HK-2 (cell line): ENCODE data around the gene IQSEC2.

Experiments
- DNase-seq: peaks from one replicate; pipeline ENCODE4 v3.0.0-alpha.2; 2018; ENCODE audit not compliant: unreplicated experiment

Gene IQSEC2

GRCh38 chrX:53268173-53268572, 13.2 kb downstream of the IQSEC2 start:
- DNase-seq = no peak

DNA sequence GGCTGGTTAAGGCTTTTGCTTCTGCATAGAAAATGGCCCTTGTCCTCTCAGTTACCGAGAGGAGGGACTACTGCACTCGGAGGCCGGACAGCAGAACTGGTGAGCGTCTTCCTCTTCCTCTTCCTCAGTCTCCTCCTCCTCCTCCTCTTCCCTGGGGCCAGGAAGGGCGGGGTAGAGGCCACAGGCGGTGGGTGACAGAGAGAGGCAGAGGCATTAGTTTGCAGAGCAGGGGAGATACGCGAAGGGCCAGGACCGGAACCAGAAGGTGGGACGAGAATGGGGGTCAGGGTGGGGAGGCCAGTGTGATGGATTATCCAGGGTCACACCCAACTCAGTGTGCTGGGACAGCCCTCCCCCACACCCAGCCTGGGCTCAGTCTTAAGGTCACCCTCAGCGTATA, 14.5 kb downstream of the IQSEC2 start:
- DNase-seq = no peak

GRCh38 chrX:53265771-53266574, 15.4 kb downstream of the IQSEC2 start:
- no peak for DNase-seq

GRCh38 chrX:53263597-53264094, 17.7 kb downstream of the IQSEC2 start:
- peak; percentile 84 for DNase-seq

- peak; percentile 64 for DNase-seq
Observed at GRCh38 chrX:53262918-53263394, 18.4 kb downstream of the IQSEC2 start.

- DNase-seq = no peak
Observed at GRCh38 chrX:53262189-53262917, 19.0 kb downstream of the IQSEC2 start.

DNA sequence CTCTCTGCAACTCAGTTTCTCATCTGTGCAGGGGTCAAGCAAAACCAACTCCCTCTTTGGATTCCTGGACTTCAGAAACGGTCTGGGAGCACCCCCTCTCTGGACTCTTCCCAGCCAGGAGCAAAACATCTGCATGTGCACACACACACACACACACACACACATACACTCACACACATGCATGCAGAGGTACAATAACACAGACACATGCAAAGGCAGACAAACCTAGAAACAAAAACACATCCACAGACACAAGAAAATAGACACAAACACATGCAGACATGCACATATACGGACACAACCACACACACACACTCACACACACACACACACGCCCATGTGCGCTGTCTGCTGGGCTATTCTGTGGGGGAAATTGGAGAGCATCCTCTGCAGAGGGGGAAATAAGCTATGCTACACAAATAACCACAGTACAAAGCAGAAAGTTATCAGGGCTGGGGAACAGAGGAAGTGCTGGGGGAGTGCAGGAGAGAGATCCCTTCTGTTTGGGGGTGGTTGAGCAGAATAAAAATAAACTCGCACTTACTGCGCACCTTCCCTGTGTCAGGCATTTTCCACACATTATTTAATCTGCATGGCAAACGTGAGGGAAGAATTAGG, 19.9 kb downstream of the IQSEC2 start:
- no peak for DNase-seq

- no peak for DNase-seq
Observed at GRCh38 chrX:53260836-53261235, 20.5 kb downstream of the IQSEC2 start.

DNA sequence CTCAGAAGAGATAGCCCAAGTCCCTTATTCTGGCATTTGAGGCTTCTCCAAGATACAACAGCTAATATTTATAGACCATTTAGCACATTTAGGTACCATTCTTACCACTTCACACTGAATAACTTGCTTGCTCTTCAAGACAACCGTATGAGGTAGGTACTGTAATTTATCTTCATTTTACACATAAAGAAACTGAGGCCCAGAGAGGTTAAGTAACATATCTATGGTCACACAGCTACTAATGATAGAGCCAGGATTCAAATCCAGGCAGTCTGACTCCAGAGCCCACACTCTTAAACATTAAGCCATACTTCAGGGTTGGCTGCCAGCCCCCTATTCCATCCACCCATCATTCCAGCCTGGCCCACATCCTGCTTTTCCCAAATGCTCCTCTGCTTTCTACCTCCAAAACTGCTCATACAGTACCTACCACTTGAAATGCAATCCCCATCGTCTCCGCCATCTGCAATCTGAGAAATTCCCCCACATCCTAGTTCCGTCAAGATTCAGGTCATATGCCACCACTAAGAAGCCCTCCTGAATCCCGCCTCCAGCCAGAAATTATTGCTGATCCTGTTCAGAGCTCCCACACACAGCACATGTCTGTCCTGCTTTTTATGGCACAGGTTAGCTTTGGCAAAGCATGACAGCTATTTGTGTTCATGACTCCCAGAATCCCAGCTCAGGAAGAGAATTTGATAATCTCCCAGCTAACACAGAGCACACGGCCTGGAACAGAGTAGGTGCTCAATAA, 23.5 kb downstream of the IQSEC2 start:
- DNase-seq = no peak

- no peak for DNase-seq
Observed at GRCh38 chrX:53257166-53257565, 24.2 kb downstream of the IQSEC2 start.

DNA sequence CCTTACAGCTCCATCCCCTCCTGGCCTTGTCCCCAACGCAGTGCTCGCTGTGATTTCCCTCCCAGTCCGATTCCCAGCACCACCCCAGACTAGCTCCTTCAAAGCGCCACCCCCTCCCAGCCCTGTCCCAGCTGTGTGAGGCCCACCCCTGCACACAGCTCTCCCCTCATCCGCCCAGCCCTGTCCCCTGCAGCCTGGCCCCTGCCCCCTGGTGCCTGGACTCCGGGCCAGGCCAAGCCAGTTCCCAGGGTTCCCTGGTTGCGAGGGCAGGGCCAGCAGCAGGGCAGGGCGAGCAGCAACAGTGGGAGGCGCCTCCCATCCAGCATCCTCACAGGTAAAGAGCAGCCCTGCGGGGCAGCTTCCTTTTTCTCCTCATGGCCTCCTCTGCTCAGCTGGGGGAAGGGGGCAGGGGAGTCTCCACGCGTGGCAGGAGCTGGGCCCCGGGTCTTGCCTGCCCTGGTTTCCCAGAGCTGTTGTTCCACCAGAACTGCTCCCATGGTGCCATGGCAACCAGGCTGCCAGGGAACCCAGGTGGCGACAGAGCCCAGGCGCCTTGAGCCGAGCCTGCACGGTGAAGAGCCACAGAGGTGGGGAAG, 24.8 kb downstream of the IQSEC2 start:
- no peak for DNase-seq

DNA sequence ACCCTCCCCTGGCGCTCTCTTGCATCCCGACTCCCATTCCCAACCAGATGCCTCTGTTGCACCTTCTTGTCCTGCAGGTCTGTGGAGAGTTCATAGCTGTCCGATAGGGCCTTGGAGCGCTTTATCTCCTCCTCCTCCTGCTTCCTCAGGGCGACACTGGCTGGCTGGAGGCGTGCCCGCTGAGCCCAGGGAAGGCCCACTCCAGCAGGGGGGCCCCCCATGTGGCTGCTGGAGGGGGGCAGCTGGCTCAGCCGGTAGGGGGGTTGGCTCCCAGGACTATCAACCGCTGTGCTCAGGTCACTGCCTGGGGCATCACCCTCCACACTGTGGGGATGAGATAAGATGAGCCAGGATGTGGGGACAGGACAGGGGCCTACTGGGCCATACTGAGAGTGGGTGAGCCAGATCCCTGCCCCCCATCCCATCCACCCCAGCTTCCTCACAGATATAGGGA, 25.6 kb downstream of the IQSEC2 start:
- no peak for DNase-seq

DNA sequence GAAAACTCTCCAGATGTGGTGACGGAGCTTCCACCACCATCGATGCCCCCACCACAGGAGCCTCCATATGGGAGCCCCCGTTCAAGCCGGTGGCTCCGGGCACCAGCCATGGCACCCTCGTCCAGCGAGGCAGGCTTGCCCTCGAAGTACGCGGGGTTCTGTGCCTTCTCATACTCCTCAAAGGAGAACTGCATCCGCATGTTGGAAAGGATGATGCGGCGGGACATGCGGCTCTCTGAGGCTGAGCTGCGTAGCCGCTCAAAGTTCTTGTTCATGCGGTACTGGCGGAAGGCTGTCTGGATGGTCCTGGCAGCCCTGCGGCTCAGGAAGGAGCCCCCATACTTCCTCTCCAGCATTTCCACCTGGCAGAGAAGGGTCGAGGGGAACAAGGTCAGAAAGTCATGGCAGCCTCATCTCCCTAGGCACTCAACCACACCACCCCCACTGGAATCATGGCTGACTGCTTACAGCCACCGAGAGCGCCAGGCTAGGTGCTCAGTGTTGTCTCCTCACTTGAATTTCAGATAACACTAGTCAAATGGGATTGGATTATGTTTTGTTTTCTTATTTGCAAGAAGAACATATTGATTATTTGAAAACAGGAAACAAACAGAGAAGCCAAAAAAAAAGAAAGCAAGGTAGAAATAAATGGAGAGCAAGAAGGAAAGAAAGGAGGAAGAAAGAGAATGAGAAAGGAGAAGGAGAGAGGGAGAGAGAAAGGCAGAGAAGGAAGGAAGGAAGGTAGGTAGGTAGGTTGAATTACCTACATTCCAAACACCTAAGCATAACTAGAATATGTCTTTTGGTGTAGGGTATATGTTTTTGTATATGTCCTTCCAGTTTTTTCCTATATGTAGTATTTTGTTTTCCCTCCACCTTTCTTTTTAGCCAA, 26.6 kb downstream of the IQSEC2 start:
- DNase-seq = no peak

- DNase-seq = no peak
Observed at GRCh38 chrX:53253293-53254020, 27.9 kb downstream of the IQSEC2 start.

DNA sequence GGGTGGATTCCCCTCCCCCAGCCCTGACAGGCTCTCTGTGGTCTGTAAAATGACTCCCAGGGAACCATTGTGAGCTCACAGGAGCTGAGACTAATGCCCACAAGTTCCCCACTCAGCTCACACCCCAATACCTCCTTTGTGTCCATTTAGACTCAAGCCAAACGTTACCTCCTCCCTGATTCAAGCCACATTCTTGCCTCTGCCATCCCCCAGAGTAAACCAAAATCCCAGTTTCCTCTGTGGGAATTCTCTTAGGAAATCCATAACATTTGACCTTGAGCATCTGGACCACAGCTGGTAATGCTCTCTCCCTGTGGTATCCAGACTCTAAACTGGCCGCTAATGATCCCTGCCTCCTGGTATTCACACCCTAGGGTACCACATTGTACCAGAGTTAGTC, 30.1 kb downstream of the IQSEC2 start:
- no peak for DNase-seq

DNA sequence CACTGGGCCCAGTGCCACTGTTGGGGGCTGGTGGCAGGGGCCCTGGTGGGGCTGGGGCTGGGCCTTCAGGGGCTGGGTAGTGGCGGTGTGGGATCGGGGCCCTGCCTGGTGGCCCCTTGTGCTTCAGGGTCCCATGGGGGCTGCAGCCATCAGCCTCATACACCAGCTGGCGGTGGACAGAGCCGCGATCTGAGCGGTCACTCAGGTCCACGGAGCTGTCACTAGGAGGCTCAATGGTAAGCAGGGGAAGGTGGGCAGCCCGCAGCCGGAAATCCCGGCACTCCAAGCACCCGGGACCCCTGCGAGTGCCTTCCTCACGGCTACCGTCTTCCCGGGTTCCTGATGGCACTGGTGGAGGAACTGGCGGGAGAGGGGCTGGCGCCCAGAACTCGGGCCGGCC, 30.8 kb downstream of the IQSEC2 start:
- DNase-seq = no peak

- DNase-seq = no peak
Observed at GRCh38 chrX:53249408-53250042, 31.9 kb downstream of the IQSEC2 start.

GRCh38 chrX:53247928-53248327, 33.5 kb downstream of the IQSEC2 start:
- DNase-seq = no peak

- no peak for DNase-seq
Observed at GRCh38 chrX:53246231-53246630, 35.2 kb downstream of the IQSEC2 start.
